HG03095 (cell line): ENCODE measurements around the gene ARHGEF28.

Experiments
- ATAC-seq: cut with Tn5 transposase; IDR thresholded peaks from one replicate; pipeline ENCODE4 v1.9.1; 2021; ENCODE audit warnings: moderate library complexity; ENCODE audit not compliant: unreplicated experiment

ARHGEF28 gene

GRCh38 chr5:73770172-73771025 lies 144.4 kb downstream of the ARHGEF28 start:
- ATAC-seq: no peak

GRCh38 chr5:73774924-73775323 lies 148.9 kb downstream of the ARHGEF28 start:
- no peak for ATAC-seq

GRCh38 chr5:73776405-73776804 lies 150.4 kb downstream of the ARHGEF28 start:
- ATAC-seq: no peak

GRCh38 chr5:73777192-73777591 lies 151.2 kb downstream of the ARHGEF28 start:
- no peak for ATAC-seq

- no peak for ATAC-seq
Measured at GRCh38 chr5:73780302-73781080, 154.5 kb downstream of the ARHGEF28 start.

- ATAC-seq: no peak
Measured at GRCh38 chr5:73781107-73781768, 155.2 kb downstream of the ARHGEF28 start.

GRCh38 chr5:73783828-73784227 lies 157.8 kb downstream of the ARHGEF28 start:
- no peak for ATAC-seq

- ATAC-seq: no peak
Measured at GRCh38 chr5:73786043-73786831, 160.2 kb downstream of the ARHGEF28 start.

- ATAC-seq: no peak
Measured at GRCh38 chr5:73789851-73790281, 163.9 kb downstream of the ARHGEF28 start.

- ATAC-seq: no peak
Measured at GRCh38 chr5:73791389-73791788, 165.4 kb downstream of the ARHGEF28 start.

GRCh38 chr5:73792687-73793320 lies 166.8 kb downstream of the ARHGEF28 start:
- ATAC-seq: no peak

- no peak for ATAC-seq
Measured at GRCh38 chr5:73793911-73794310, 167.9 kb downstream of the ARHGEF28 start.

- ATAC-seq: no peak
Measured at GRCh38 chr5:73796164-73797131, 170.5 kb downstream of the ARHGEF28 start.

GRCh38 chr5:73797132-73797510 lies 171.1 kb downstream of the ARHGEF28 start:
- ATAC-seq: no peak

GRCh38 chr5:73799401-73799972 lies 173.5 kb downstream of the ARHGEF28 start:
- ATAC-seq: no peak

GRCh38 chr5:73801686-73802085 lies 175.7 kb downstream of the ARHGEF28 start:
- no peak for ATAC-seq

- no peak for ATAC-seq
Measured at GRCh38 chr5:73805449-73805848, 179.5 kb downstream of the ARHGEF28 start.

- ATAC-seq: no peak
Measured at GRCh38 chr5:73808911-73809310, 182.9 kb downstream of the ARHGEF28 start.

GRCh38 chr5:73810429-73810828 lies 184.4 kb downstream of the ARHGEF28 start:
- ATAC-seq: no peak
